GM12864 (cell line): ENCODE results near the gene COMMD7.
"Not testable (repeated sequence)": the region's sequence is repeated elsewhere in the genome, so short reads cannot be mapped to it uniquely, and the experiment has no call there.

Experiments used
- DNase-seq: peaks from one replicate; pipeline ENCODE4 v3.0.0-alpha.2; 2011; ENCODE audit warnings: low read depth
- H3K4me3 ChIP-seq: 2 replicates; pipeline ENCODE4 v1.5.1; 2011; ENCODE audit warnings: mild to moderate bottlenecking, low read depth, low read length, control low read depth
- TF ChIP-seq, protein P1 (sequence below): IDR thresholded peaks from 2 replicates; pipeline ENCODE4 v1.5.1; 2011; ENCODE audit warnings: low read depth, mild to moderate bottlenecking, moderate library complexity, low read length, control low read depth, inconsistent platforms; ENCODE audit errors: missing control alignments

Gene COMMD7

DNA sequence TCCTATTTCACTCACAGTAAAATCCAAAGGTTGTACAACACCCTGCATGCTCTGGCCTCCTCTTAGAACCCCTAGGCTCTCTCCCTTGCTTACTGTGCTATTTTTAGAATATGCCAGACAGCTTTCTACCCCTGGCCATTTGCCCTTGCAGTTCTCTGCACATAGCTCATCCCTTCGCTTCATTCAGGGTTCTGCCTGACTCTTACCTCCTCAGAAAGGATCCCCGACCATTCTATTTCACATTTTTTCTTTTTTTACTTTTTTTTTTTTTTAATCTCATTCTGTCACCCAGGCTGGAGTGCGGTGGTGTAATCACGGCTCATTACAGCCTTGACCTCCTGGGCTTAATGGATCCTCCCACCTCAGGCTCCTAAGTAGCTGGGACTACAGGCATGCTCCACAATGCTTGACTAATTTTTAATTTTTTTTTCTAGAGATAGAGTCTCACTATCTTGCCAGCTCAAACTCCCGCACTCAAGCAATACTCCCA is 33.6 kb downstream of the COMMD7 start:
- TF ChIP-seq, protein P1, sequence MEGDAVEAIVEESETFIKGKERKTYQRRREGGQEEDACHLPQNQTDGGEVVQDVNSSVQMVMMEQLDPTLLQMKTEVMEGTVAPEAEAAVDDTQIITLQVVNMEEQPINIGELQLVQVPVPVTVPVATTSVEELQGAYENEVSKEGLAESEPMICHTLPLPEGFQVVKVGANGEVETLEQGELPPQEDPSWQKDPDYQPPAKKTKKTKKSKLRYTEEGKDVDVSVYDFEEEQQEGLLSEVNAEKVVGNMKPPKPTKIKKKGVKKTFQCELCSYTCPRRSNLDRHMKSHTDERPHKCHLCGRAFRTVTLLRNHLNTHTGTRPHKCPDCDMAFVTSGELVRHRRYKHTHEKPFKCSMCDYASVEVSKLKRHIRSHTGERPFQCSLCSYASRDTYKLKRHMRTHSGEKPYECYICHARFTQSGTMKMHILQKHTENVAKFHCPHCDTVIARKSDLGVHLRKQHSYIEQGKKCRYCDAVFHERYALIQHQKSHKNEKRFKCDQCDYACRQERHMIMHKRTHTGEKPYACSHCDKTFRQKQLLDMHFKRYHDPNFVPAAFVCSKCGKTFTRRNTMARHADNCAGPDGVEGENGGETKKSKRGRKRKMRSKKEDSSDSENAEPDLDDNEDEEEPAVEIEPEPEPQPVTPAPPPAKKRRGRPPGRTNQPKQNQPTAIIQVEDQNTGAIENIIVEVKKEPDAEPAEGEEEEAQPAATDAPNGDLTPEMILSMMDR = no peak
- no peak overlapping the region for H3K4me3 ChIP-seq
- DNase-seq = no peak

DNA sequence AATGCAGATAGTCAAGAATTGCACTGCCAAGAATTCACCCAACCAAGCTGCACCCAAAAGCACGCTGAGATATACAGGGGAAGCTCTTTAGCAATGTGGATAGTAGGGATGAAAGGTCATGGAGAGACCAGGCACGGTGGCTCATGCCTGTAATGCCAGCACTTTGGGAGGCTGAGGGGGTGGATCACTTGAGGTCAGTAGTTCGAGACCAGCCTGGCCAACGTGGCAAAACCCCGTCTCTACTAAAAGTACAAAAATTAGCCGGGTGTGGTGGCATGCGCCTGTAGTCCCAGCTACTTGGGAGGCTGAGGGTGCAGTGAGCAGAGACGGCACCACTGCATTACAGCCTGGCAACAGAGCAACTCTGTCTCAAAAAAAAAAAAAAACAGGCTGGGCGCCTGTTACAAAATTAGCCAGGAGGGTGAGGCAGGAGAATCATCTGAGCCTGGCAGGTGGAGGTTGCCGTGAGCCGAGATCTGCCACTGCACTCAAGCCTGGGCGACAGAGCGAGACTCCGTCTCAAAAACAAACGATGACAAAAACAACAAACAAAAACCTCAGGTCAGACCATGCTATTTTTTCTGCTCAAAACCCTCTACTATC is 34.1 kb downstream of the COMMD7 start:
- H3K4me3 ChIP-seq, DNase-seq: not testable (repeated sequence)

DNA sequence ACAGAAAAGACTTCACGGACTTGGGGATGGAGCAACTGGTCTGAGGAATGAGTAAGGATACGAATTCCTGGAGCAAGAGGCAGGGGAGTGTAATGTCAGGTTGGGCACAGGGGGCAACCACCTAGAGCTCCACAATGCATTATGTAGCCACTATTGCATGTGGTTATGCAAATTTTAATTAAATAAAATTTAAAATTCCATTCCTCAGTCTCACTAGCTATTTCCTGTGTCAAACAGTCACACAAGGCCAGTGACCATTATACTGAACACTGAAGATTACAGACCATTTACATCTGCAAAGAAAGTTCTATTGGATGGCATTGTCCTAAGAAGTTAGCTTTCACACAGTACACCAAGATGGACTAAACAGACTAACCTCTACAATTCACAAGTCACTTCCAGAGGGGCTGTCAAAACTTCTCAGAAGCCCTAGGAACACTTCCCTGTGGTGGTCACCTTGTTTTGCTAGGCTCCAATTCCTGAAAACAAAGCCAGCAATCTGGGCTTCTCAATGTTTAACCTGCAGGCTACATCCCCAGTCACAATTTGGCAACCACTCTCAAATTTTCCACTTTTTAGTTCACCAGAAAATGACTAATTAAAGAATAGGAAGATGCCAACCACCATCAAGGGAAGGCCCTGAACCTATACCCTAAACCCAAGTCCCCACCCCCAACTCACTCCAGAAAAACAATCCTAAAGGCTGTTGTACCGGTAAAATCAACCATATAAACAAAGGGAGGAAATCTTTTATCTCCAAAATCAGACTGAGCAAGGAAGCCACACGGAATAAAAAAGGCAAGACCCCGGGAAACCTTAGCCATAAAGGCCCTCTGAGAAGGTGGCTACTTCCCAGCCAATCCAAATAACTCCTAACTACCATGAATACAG is 35.3 kb downstream of the COMMD7 start:
- DNase-seq = no peak
- H3K4me3 ChIP-seq = no peak overlapping the region
- TF ChIP-seq, protein P1 = no peak

DNA sequence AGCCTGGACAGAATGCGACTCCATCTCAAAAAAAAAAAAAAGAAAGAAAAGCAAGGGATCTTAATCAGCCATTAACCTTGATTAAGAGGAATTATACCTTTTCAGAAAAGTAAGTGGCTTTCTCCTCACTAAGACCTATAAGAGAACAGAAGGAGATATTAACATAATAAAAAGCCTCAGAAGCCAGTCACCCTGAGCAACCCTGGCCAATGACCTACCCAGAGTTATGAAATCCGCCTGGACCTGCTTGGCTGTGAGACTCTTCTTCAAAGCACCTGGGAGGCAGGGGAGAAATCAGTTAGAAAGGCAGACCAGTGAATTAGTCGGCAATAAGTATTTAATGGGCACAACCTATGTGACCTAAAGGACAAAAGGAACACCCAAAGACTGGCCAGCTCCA is 36.8 kb downstream of the COMMD7 start:
- TF ChIP-seq, protein P1 = no peak
- H3K4me3 ChIP-seq = no peak overlapping the region
- DNase-seq = no peak

DNA sequence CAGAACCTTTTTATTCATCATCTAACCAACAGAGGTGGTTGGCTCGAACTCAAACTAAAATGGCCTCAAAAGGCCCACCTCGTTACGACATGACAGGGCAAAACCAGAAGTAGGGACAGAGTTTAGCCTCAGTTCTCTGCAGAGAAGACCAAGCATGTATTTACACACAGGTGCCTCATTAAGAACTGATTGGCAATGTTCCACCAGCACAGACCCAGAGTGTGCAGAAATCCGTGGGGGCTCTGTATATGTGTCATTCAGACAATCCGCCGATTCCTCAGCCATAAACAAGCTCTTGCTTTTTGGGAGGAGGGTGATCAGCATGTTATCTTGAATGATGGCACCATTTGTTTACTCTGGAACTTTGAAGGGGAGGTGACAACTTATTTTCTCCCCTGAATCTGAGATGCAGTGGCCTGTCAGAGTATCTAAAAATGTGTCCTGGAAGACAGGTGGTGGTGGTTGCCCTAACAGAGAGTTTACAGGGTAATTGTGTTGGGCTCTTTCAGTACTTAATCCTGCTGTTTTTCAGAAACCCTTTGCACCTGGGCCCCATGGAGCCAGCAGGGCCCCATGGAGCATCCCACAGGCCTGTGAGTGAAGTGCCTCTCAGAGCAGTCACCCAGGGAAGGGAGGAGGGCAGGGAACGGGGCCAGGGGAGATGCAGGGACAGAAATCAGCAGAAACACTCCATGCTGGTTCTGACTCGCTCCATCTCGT is 40.4 kb downstream of the COMMD7 start:
- TF ChIP-seq, protein P1 = no peak
- DNase-seq = no peak
- no peak overlapping the region for H3K4me3 ChIP-seq

DNA sequence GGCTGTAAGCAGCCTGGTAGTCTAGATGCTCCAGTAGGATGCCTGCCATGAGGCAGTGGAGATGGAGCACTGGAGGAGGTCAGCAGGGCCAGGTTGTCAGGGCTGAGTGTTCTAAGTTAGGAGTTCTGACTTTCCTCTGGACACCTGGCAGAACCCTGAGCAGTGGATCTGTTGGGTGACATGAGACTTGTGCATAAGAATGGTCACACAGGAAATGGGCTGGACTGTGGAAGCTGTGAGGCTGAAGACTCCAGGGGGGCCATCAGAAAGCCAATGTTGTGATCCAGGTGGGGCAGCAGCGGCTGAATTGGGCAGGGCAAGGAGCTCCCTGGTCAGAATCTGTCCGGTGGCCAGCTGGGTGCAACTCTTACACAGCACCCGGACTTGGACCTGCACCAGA is 45.7 kb downstream of the COMMD7 start:
- H3K4me3 ChIP-seq = no peak overlapping the region
- no peak for DNase-seq
- TF ChIP-seq, protein P1 = no peak

DNA sequence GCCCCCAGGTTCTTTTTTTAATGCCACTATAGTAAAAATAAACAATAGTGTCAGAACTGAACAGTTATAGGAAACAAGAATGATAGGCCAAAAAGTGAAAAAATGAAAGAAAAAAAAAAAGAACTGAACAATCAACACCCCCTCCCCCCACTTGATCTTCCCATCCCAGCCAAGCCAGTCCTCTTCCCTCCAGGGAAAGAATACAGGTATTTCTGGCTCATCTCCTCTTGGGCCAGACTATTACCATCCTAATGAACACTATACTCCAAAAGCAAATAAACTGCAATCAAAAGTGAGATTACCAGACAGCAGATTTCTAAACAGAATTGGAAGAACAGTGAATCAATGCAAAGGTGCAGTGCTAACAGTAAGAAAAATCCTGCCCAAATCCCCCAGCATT is 48.2 kb downstream of the COMMD7 start:
- TF ChIP-seq, protein P1 = no peak
- no peak for DNase-seq
- no peak overlapping the region for H3K4me3 ChIP-seq

DNA sequence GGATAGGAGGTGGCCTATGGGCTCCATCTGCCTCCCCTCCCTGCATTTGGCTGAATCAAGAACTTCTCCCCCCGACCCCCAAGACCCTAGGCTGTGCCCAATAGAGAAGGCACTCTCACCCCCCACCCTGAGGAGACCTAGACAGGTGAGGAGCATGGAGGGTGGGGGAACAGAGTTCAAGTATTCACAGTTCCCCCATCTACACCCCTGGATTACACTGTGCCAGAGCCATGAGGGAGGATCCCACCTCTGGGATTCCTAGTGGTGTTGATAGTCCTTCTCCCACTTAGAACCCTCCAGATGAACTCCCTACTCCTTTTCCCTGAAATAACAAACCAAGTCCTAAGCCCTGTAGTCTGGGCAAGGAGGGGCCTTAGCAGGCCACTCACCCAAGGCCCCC is 54.3 kb downstream of the COMMD7 start:
- not testable (repeated sequence) for H3K4me3 ChIP-seq, DNase-seq
